ENCODE measurements around the gene DCC.

- TF ChIP-seq CTCF (IDR thresholded peaks at IDR 0.05) (no peak), EZH2 (IDR thresholded peaks at IDR 0.05; ENCODE audit: borderline replicate concordance, insufficient read depth, low read depth, low read length, poor library complexity, severe bottlenecking) (no peak)
Measured at GRCh38 chr18:52408800-52409302, 68.9 kb downstream of the DCC start.

Measured in B cell (primary cell).